KMS-11 (cell line): ENCODE measurements around the gene C2CD4C.
"Not testable (repeated sequence)": the region's sequence is repeated elsewhere in the genome, so short reads cannot be mapped to it uniquely, and the experiment has no call there.

Experiments
- H2AFZ ChIP-seq: fragments of 200-600 bp; sonication (generic); 2 replicates; pipeline ENCODE4 v1.6.1; 2016; ENCODE audit warnings: antibody characterized with exemption, mixed run types, low read depth
- H3K27ac ChIP-seq: fragments of 200-600 bp; sonication (generic); 2 replicates; pipeline ENCODE4 v1.6.1; 2016; ENCODE audit warnings: mild to moderate bottlenecking, mixed run types
- H3K27me3 ChIP-seq: fragments of 200-600 bp; sonication (generic); 2 replicates; pipeline ENCODE4 v1.6.1; 2017; ENCODE audit warnings: mild to moderate bottlenecking, low read depth, mixed run types, moderate library complexity; ENCODE audit not compliant: insufficient read depth
- H3K36me3 ChIP-seq: fragments of 200-600 bp; sonication (generic); 2 replicates; pipeline ENCODE4 v1.6.1; 2017; ENCODE audit warnings: mild to moderate bottlenecking, mixed run types; ENCODE audit not compliant: insufficient read depth
- H3K4me1 ChIP-seq: fragments of 200-600 bp; sonication (generic); 2 replicates; pipeline ENCODE4 v1.6.1; 2016; ENCODE audit warnings: mild to moderate bottlenecking, low read depth, mixed run types; ENCODE audit not compliant: poor library complexity, severe bottlenecking
- H3K4me2 ChIP-seq: fragments of 200-600 bp; sonication (generic); 2 replicates; pipeline ENCODE4 v1.7.0; 2016; ENCODE audit warnings: mild to moderate bottlenecking, mixed run types
- H3K4me3 ChIP-seq: fragments of 200-600 bp; sonication (generic); IDR thresholded peaks from 2 replicates; pipeline ENCODE4 v1.6.1; 2017; ENCODE audit warnings: low read depth, low read length, mixed read lengths; ENCODE audit not compliant: insufficient read depth
- H3K79me2 ChIP-seq: fragments of 200-600 bp; sonication (generic); 2 replicates; pipeline ENCODE4 v1.6.1; 2016; ENCODE audit warnings: low read depth, mixed run types; ENCODE audit not compliant: insufficient read depth
- H3K9ac ChIP-seq: fragments of 200-600 bp; sonication (generic); 2 replicates; pipeline ENCODE4 v1.6.1; 2016; ENCODE audit warnings: mild to moderate bottlenecking, mixed run types
- H4K20me1 ChIP-seq: fragments of 200-600 bp; sonication (generic); 2 replicates; pipeline ENCODE4 v1.6.1; 2016; ENCODE audit warnings: mild to moderate bottlenecking, mixed run types; ENCODE audit not compliant: insufficient read depth
- CTCF ChIP-seq: fragments of 200-600 bp; sonication (generic); conservative IDR thresholded peaks from 2 replicates; pipeline ENCODE4 v1.6.1; 2017; ENCODE audit warnings: low read depth, mild to moderate bottlenecking, antibody characterized with exemption, low read length, moderate library complexity, mixed read lengths

Gene C2CD4C

GRCh38 chr19:455851-456546 lies 47.1 kb upstream of the C2CD4C start:
- no peak overlapping the region for H2AFZ ChIP-seq
- H3K36me3 ChIP-seq, result no peaks in the 10 kb centered on the region
- H3K9ac ChIP-seq, result no peak overlapping the region
- no peak overlapping the region for H3K4me2 ChIP-seq
- no peaks in the 10 kb centered on the region for H3K79me2 ChIP-seq
- no peak for TF ChIP-seq CTCF
- no peaks in the 10 kb centered on the region for H4K20me1 ChIP-seq
- H3K4me1 ChIP-seq, result no peaks in the 10 kb centered on the region
- no peak overlapping the region for H3K27ac ChIP-seq
- H3K4me3 ChIP-seq, result no peak overlapping the region
- peaks cover 24% of the 10 kb centered on the region for H3K27me3 ChIP-seq

DNA sequence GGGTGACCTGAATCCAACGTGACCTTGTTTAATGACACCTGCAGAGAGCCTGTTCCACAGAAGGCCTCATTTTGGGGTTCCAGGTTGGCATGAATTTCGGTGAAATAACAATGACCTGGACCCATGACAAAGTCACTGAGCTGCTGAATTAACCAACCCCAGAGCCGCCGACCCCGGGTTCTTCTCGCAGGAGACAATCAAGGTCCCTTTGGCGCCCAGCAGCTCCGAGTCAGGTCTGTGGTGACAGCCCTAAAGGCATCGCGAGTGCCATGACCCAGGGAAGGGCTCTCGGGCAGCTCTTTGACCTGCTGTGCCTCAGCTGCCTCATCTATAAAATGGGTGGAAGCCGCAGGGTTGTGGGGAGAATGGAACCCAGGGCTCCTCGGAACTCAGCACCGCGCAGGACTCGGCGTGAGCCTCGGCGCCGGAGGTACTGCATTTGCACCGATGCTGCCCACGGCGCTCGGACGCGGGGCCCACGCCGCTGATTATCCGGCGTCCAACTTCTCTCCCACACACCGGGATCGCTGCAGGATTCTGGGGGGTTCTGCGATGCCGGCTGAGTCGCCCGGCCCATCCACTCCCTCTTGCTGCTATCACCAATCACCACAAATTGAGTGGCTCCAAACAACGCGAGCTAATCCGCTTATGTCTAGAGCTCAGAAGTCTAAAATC lies 46.2 kb upstream of the C2CD4C start:
- no peak overlapping the region for H3K9ac ChIP-seq
- H2AFZ ChIP-seq, result no peak overlapping the region
- H3K27ac ChIP-seq, result no peak overlapping the region
- no peak overlapping the region for H3K4me3 ChIP-seq
- no peaks in the 10 kb centered on the region for H3K36me3 ChIP-seq
- H3K4me1 ChIP-seq, result no peaks in the 10 kb centered on the region
- no peak for TF ChIP-seq CTCF
- H3K4me2 ChIP-seq, result no peak overlapping the region
- H4K20me1 ChIP-seq, result no peaks in the 10 kb centered on the region
- H3K27me3 ChIP-seq, result peaks cover 24% of the 10 kb centered on the region
- H3K79me2 ChIP-seq, result no peaks in the 10 kb centered on the region

DNA sequence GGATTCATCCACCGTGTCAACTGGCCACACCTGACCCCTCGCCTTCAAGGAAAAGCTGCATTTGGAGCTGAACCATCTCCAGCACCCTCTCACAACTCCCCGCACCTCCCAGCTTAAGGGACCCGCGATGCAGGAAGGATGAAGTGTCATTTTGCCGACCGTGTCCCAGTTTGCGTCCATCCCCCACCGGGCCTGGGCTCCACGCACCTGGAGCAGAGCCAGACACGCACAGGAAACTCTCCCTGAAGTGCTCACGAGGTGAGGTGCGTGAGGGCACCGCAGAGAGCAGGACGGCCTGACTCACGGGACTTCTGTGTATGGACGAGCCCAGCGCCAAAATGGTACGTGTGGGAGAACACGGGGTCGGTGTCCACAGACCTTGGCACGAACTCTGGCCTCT lies 44.7 kb upstream of the C2CD4C start:
- no peaks in the 10 kb centered on the region for H3K4me1 ChIP-seq
- no peak for TF ChIP-seq CTCF
- no peak overlapping the region for H3K27ac ChIP-seq
- H3K9ac ChIP-seq, result no peak overlapping the region
- H3K4me2 ChIP-seq, result no peak overlapping the region
- H4K20me1 ChIP-seq, result no peaks in the 10 kb centered on the region
- H3K4me3 ChIP-seq, result no peak overlapping the region
- no peak overlapping the region for H2AFZ ChIP-seq
- no peaks in the 10 kb centered on the region for H3K36me3 ChIP-seq
- H3K27me3 ChIP-seq, result peaks cover 24% of the 10 kb centered on the region
- no peaks in the 10 kb centered on the region for H3K79me2 ChIP-seq

DNA sequence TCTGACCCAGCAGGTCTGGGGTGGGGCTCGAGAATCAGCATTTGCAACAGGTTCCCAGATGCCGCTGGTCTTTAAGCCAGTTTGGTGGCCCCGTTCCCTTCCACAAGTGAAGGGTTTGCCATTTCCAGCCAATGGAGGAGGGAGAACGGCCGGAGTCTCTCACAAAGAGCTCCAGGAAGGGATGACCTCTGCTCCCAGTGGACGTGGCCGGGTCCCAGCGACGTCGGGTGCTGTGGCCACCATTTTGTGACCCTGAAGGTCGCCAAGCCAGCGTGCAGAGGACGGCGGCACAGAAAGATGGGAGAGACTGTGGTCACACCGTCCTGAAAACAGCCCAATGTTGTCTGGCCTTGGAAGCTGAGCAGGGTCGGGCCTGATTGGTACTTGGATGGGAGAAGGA lies 43.9 kb upstream of the C2CD4C start:
- no peak for TF ChIP-seq CTCF
- Histone ChIP-seq H3K79me2 (no peaks in the 10 kb centered on the region), H3K4me1 (no peaks in the 10 kb centered on the region), H3K27ac (no peak overlapping the region), H3K4me3 (no peak overlapping the region), H4K20me1 (no peaks in the 10 kb centered on the region), H2AFZ (no peak overlapping the region), H3K27me3 (peaks cover 31% of the 10 kb centered on the region), H3K36me3 (no peaks in the 10 kb centered on the region), H3K4me2 (no peak overlapping the region), H3K9ac (no peak overlapping the region)

GRCh38 chr19:450912-451481 lies 42.0 kb upstream of the C2CD4C start:
- H3K27me3 ChIP-seq, result peaks cover 49% of the 10 kb centered on the region
- not testable (repeated sequence) for H3K79me2 ChIP-seq, H4K20me1 ChIP-seq, H3K4me2 ChIP-seq, H3K27ac ChIP-seq, H2AFZ ChIP-seq, H3K4me3 ChIP-seq, H3K36me3 ChIP-seq, H3K9ac ChIP-seq, H3K4me1 ChIP-seq
